Thyroid gland (tissue), 4 donors: Measurements from ENCODE around the gene MAMSTR. TPM values are rescaled to one million over a fixed set of nuclear protein-coding genes. Genes with fewer than 3 reads are reported as not detected.
"Not testable (repeated sequence)": the region's sequence is repeated elsewhere in the genome, so short reads cannot be mapped to it uniquely, and the experiment has no call there.

Experiments used
- DNase-seq, 2 donors: peaks; one replicate each; pipeline ENCODE4 v3.0.0-alpha.2; 2019
- H3K27ac ChIP-seq, 3 donors: fragments of 200-600 bp; sonication (generic); 1 replicate in 2 of 3; 2 replicates in 1 of 3; pipeline ENCODE4 v1.5.1; 2016 to 2019; ENCODE audit warnings: mild to moderate bottlenecking in 1 of 3, moderate library complexity in 1 of 3
- H3K27me3 ChIP-seq: fragments of 200-600 bp; sonication (generic); one replicate; pipeline ENCODE4 v1.5.1; 2019
- H3K36me3 ChIP-seq, 2 donors: fragments of 200-600 bp; sonication (generic); one replicate each; pipeline ENCODE4 v1.5.1; 2016 to 2019
- H3K4me1 ChIP-seq, 2 donors: fragments of 200-600 bp; sonication (generic); one replicate each; pipeline ENCODE4 v1.5.1; 2017 to 2019
- H3K4me3 ChIP-seq, 3 donors: fragments of 200-600 bp; sonication (generic); replicated peaks in 1 of 3; 1 replicate in 2 of 3; 2 replicates in 1 of 3; pipeline ENCODE4 v1.5.1; 2016; ENCODE audit warnings: mild to moderate bottlenecking in 1 of 3
- H3K9me3 ChIP-seq: fragments of 200-600 bp; sonication (generic); one replicate; pipeline ENCODE4 v1.5.1; 2017
- CTCF ChIP-seq, 6 experiments: fragments of 200-600 bp in 3 of 6; fragments of 450-650 bp in 3 of 6; sonication (generic) in 3 of 6; IDR thresholded peaks; one replicate each; pipeline ENCODE4 v1.5.1; 2016 to 2019; ENCODE audit warnings: antibody characterized with exemption in 6 of 6, mild to moderate bottlenecking in 2 of 6, inconsistent platforms in 1 of 6, moderate library complexity in 1 of 6
- POLR2A ChIP-seq, 2 donors: fragments of 450-650 bp; IDR thresholded peaks; one replicate each; pipeline ENCODE4 v1.6.1; 2017; ENCODE audit warnings: antibody characterized with exemption in 2 of 2, mild to moderate bottlenecking in 2 of 2, moderate library complexity in 1 of 2
- WGBS, 2 donors: methylation state at CpG; one replicate each; pipeline ENCODE4 v1.1.5; 2017; 5-methylcytosine and 5-hydroxymethylcytosine counted together
- intact Hi-C: fragments of 100-400 bp; cut with DNase I; formaldehyde crosslinking; loops from one replicate; pipeline ENCODE4 v1.15.1; 2023
- total RNA-seq, 4 donors: library from RNA; depleted of rRNA; stranded (reverse); fragments of >200 nt; gene quantifications; one replicate each; pipeline ENCODE4 v1.2.3, GENCODE V29; 2016

The MAMSTR gene
- total RNA-seq: under 1 TPM in 3 of 4 donors, not detected in 1; 0.29 to 0.67 (median 0.54) TPM

GRCh38 chr19:48719263-48720171 lies at the start of gene MAMSTR:
Gene MAMSTR, minus strand, starts transcription at chr19:48719725. Its CDS starts 694 bp downstream, at chr19:48719031.
- Histone ChIP-seq H3K4me1 (peaks cover 26 to 45% of the 10 kb centered on the region in 2 donors), H3K36me3 (no peaks in the 10 kb centered on the region), H3K27ac (peak within 1 kb of the TSS in 1 of 3 donors; percentile 80), H3K4me3 (peak within 1 kb of the TSS in 2 of 3 donors; percentile 39 to 43), H3K27me3 (no peaks in the 10 kb centered on the region), H3K9me3 (no peaks in the 10 kb centered on the region)
- no peak for TF ChIP-seq CTCF (IDR thresholded peaks at IDR 0.05)
- TF ChIP-seq POLR2A (IDR thresholded peaks at IDR 0.05): no peak
- intact Hi-C loops: no loop called here
- no peak for DNase-seq
- WGBS, 2 donors: 75 to 76% methylated on average over 28 to 29 of the region's 33 CpGs

- intact Hi-C loops: no loop called here
- no peaks in the 10 kb centered on the region for H3K9me3 ChIP-seq
- H3K27ac ChIP-seq: no peak overlapping the region
- TF ChIP-seq CTCF (IDR thresholded peaks at IDR 0.05): no peak
- TF ChIP-seq POLR2A (IDR thresholded peaks at IDR 0.05): no peak
- no peaks in the 10 kb centered on the region for H3K27me3 ChIP-seq
- no peak overlapping the region for H3K4me3 ChIP-seq
- peaks cover 4 to 7% of the 10 kb centered on the region in 2 donors for H3K4me1 ChIP-seq
- no peaks in the 10 kb centered on the region for H3K36me3 ChIP-seq
- peak in 1 of 2 donors; percentile 44 for DNase-seq
- 69 to 72% methylated on average over 11 of the region's 11 CpGs for WGBS, 2 donors
Measured at GRCh38 chr19:48768994-48769713, 49.6 kb upstream of the MAMSTR start.

- DNase-seq, intact Hi-C loops, H3K4me1 ChIP-seq, H3K9me3 ChIP-seq, H3K27me3 ChIP-seq, H3K4me3 ChIP-seq, H3K27ac ChIP-seq, H3K36me3 ChIP-seq: not testable (repeated sequence)
- WGBS, 2 donors: 47 to 50% methylated on average over 6 of the region's 6 CpGs
Measured at GRCh38 chr19:48768171-48768753, 48.7 kb upstream of the MAMSTR start.

- H3K9me3 ChIP-seq, H3K4me3 ChIP-seq, H3K36me3 ChIP-seq, H3K27me3 ChIP-seq, intact Hi-C loops, H3K4me1 ChIP-seq, H3K27ac ChIP-seq, DNase-seq: not testable (repeated sequence)
- WGBS, 2 donors: 38 to 42% methylated on average over 5 of the region's 5 CpGs
Measured at GRCh38 chr19:48765816-48766215, 46.3 kb upstream of the MAMSTR start.

- WGBS, 2 donors: 65 to 86% methylated on average over 16 of the region's 16 CpGs
- intact Hi-C loops: no loop called here
- H3K4me3 ChIP-seq: no peak overlapping the region
- H3K27me3 ChIP-seq: no peaks in the 10 kb centered on the region
- TF ChIP-seq CTCF (IDR thresholded peaks at IDR 0.05) (no peak), POLR2A (IDR thresholded peaks at IDR 0.05) (no peak)
- no peaks in the 10 kb centered on the region for H3K4me1 ChIP-seq
- H3K27ac ChIP-seq: peak overlapping the region in 2 of 3 donors; percentile 46 to 53
- no peaks in the 10 kb centered on the region for H3K36me3 ChIP-seq
- no peaks in the 10 kb centered on the region for H3K9me3 ChIP-seq
- no peak for DNase-seq
Measured at GRCh38 chr19:48760504-48761205, 41.1 kb upstream of the MAMSTR start.
